IPS-NIHi7 (cell line): Measurements from ENCODE around the gene PRRX2.
"Not testable (repeated sequence)": the region's sequence is repeated elsewhere in the genome, so short reads cannot be mapped to it uniquely, and the experiment has no call there.

ENCODE experiments used
- DNase-seq: peaks from one replicate; pipeline ENCODE4 v3.0.0; 2012; ENCODE audit warnings: mixed read lengths; ENCODE audit errors: extremely low spot score

Gene PRRX2

DNA sequence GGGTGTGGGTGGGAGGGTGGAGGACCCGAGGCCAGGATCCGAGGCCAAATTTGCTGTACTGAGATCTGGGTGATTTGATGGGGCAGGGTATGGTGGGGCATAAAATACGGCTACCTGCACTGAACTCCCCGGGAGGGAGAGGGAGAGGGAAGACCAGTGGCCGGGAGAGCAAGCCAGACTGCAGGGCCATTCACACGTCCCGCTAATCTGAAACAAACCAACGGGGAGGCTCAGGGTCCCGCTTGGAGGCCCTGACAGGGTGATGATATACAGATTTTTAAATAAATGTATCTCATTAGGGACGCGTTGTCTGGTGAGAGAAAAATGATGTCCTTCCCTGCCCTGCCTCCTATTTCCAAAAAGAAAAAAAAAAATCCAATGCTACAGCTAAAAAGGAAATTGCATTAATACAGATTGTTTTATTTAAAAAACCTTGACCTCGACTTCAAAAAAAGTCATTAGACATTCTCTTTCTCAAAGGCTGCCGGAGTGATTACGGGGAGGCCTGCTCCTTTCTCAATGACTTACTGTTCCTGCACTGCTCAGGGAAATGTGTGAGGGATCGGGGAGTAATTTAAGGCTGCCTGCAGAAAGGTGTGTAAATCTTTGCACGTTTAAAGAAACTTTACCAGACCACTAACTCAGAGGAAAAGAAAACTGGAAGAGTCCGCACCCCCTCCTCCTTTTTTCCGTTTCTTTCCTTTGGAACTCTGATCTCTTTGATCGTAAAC lies 11.5 kb upstream of the PRRX2 start:
- DNase-seq: no peak

DNA sequence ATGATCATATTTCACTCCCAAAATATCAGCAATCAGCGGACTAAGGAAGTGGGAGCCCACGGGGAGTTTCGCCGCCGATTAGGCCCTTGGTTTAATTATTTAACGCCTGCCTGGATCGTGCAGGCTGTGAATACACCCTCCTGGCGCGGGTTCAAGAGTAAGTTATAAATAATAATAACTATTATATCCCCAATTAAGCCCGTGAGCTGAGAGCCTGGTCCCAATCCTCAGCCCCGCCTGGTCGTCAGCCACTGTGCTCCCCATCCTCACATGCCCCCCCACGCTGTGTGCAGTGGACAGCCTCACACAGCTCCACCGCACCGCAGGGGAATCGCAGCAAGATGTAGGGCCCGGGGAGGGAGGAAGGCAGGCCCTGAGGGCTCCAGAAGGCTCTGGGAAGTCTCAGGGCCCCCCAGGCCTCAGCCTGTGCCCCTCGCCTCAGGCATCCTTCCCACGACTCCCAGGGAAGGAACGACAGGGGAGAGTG lies 10.8 kb upstream of the PRRX2 start:
- no peak for DNase-seq

DNA sequence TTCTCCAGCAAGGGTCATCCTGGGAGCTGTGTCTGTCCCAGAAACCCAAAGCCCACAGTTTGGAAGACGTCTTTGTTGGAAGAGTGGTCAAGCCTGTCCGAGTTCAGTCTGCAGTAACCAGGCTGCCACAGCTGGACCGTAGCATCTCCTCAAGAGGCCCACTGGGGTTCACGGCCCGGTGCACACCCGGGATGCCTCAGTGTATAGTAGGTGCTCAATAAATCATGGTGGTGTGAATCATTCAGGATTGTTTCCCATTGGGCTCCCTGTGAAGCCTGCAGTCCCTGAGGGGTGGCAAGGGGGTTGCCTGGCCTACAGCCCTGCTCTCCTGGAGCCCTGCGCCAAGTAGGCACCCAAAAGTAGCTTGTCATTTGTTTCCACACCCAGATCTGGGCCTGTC lies 10.3 kb upstream of the PRRX2 start:
- DNase-seq: no peak

DNA sequence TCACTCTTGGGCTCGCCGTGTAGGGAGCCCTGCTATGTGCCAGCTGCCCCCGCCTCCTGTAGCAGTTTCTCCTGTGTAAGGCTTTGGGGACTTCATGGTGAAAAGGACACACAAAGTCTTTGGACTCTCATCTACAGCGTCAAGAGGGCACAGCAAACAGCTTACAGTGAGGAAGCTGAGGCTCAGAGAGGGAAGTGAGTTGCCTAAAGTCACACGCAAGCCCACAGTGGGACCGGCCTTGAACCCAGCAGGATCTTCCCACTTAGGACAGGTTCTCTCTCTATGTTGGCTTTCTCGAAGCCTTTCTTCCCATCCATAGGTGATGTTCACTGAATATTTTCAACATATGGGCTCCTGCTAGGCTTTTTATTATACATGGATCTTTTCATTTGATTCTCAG lies 9.8 kb upstream of the PRRX2 start:
- DNase-seq: no peak

DNA sequence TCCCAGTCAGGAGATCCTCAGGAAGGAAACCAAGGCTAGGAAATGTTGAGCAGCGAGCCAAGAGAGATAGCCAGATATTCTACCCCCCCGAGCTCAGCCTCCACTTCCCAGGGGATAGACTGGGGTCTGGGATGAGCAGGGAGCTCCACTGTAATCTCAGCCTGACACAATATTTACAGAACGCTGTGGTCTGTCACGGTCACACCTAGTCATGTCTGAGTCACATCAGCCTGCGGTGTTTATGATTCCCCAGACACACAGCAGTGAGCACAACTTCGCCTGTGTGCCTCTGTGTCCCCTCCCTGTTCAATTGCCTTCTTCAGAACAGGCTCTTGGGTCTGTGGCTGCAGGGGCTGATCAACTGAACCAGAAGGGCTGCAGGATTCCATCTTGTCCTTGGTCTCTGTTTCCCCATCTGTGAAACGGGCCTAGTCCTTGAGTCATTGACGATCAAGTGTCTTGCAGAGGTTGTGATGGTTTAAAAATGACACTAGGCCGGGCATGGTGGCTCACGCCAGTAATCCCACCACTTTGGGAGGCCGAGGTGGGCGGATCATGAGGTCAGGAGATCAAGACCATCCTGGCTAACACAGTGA lies 8.6 kb upstream of the PRRX2 start:
- DNase-seq: no peak

DNA sequence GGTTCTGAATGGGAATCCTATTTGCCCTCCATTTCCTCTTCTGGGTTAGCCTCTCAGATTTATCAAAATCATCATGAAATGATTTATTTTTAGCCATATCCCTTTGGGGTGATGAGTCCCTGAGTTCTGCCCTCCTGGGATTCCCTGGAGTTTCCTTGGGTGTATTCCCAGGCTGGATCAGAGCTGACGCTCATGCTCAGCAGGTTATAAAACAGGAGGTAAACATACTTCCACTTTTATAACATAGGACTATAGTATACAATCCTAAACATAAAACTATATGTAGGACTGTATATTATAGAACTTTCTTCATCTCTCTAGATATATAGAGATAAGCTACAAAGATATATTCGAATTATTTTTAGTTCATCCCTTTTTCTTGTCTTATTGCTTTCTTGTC lies 4.4 kb upstream of the PRRX2 start:
- DNase-seq: no peak

DNA sequence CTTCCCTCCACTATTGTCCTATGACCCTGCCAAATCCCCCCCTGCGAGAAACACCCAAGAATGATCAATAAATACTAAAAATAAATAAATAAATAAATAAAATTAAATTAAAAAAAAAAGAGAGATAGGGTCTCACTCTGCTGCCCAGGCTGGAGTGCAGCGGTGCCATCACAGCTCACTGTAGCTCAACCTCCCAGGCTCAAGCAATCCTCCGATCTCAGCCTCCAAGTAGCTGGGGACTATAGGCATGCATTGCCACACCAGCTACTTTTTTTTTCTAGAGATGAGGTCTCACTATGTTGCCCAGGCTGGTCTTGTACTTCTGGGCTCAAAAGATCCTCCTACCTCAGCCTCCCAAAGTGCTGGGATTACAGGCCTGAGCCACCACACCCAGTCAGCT lies 3.2 kb upstream of the PRRX2 start:
- not testable (repeated sequence) for DNase-seq

DNA sequence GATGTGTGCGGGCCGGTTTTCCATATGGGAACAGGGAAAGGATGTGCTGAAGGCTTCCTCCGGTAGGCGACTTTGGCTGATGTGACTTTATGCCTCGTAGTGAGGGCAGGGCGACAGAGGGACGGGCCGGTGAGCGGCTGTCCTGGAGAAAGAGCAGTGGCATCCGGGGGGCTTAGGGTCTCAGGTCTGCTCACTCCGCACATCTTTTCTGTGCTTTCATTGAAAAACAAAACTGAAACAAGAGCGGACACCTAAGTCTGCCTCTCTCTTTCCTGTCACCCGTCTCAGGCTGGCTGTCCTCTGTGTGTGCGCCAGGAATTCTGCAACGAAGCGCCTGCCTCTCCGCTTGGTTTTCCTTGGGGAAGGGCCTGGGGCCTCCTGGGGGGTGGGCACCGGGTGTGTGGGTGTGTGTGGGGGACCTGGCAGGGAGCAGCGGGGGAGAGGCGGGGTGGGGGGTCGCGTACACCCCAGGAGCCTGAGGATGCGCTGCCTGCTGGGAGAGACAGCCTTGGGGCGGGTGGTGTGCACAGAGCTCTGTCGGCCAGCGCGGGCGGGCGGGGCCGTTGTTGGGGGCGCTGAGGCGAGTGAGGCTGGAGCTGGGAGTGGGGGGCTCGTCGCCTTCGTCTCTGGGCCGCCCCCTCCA lies 580 bp upstream of the PRRX2 start:
- DNase-seq: no peak

DNA sequence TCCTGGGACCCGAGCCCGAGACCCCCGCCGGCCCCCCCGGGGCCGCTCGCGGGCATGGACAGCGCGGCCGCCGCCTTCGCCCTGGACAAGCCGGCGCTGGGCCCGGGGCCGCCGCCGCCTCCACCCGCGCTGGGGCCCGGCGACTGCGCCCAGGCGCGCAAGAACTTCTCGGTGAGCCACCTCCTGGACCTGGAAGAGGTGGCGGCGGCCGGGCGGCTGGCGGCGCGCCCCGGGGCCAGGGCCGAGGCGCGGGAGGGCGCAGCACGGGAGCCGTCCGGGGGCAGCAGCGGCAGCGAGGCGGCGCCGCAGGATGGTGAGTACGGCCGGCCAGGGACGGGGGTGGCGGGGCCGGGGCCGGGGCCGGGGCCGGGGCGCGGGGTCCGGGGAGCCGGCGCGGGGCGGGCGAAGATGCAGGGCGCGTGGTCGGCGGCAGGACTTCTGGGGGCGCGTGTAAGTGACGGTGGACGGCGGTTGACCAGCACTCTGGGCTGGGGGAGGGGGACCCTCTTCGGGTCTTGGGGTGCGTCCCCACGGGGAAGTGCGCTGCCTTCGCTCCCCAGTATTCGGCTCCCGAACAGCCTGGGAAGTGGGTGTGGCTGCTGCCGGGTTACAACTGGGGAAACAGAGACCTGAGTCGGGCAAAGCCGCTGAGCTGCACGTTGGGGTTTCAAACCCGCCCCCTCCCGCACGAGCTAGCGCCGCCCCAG lies 520 bp downstream of the PRRX2 start:
- no peak for DNase-seq

DNA sequence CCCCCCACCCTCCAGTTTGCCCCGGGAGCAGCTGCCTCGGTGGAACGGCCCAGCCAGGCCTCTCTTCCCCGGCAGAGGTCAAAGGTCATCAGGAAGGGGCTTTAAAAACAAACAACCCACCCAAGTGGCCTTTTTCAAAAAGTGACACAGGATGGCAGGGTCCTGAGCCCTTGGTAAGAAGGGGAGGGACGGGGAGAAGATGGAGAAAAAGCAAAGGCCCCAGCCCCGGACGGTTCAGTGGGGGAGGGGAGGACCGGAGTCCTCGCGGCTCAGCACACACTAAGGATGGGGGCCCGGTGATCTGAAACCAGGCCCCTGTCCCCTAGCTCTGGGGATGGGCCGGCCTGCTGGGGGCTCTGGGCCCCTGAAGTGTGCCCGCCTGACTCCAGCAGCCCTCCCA lies 1.1 kb downstream of the PRRX2 start:
- DNase-seq: no peak

DNA sequence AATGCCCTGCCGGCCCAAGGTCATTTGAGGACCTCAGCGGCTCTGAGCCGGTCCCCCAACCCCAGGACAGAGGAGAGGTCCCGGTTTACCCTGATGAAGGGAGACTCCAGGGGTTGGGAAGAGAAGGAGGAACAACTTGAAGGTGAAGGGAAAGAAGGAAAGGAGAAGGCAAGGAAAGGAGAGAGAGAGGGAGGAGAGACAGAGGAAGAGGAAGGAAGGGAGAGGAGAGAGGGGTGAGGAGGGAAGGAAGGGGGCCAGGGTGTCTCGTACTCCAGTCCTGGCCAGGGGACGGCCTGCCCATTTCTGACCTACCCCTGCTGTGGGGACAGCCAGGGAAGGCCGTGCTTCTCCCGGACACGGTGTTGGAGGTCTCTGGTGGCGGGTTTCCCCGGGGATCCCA lies 1.9 kb downstream of the PRRX2 start:
- no peak for DNase-seq

DNA sequence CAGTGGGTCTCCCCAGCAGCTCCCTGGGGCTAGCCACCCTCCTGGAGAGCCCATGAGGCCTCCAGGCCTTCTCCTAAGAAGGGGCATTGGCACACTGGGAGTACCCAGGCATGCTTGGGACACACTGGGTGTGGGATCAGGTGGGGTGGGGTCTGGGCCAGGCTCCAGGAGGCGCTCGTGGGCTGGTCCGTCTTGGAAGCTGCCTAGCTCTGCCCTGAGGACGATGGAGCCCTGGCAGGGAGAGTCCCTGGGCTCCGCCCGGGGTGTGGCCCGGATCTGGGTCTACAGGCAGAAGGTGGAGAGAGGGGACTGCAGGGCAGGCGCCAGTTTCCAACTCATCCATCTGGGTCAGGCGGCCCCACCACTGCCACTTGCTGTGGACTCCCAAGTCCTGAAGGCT lies 2.4 kb downstream of the PRRX2 start:
- DNase-seq: no peak

DNA sequence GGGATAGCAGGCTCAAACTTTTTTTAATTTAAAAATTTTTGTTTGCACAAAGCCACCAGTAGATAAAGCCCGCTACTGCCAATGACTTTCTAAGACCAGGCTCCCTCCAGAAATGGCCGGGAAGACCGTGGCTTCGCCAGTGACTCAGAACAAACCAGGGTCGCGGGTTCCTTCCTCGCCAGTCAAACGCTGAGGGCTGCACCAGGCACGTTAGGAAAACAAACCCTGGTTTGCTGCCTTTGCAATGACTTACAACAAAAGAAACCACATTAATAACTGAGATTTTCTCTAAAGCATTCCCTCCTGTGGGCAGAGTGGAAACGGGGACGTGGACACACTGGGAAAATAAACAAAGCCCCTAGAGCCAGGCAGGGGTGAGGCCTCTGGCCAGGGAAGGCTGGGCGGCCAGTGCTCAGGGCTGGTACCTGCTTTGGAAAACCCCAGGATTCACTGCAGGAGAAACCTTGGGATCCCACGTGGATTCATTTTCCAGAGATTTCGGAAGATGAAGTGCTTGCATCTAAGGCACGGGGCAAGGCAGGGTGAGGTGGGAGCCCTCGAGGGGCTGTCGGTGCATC lies 3.8 kb downstream of the PRRX2 start:
- DNase-seq: no peak

DNA sequence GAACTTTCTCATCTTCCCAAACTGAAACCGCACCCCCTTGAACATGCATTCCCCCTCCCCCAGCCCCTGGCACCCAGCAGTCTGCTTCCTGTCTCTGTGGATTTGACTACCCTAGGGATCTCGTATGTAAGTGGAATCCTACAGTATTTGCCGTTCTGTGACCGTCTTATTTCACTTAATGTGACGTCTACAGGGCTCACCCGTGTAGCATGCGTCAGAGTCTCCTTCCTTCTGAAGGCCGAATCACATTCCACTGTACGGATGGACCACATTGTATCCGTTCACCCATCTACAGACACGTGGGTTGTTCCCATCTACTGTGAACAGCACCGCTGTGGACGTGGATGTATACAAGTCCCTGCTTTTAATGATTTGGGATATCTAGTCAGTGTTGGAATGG lies 4.5 kb downstream of the PRRX2 start:
- no peak for DNase-seq

DNA sequence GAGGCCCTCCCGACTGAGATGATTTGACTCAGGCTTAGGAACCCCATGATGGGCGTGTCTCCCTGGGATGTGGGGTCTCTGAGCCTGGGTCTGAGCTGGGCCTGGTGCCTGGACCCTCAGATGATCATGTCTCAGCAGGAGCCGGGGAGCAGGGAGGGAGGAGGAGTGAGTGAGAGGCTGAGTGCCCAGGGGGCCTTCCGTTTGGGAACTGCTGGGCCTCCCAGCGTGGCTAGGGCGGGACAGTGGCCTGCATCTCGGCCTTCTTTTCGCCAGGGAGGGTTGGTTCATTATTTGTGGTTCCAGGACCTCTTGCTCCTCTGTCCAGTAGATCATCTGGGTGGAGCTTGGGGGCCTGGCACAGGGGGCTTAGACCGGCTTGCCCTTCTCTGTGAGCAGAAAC lies 5.6 kb downstream of the PRRX2 start:
- no peak for DNase-seq

DNA sequence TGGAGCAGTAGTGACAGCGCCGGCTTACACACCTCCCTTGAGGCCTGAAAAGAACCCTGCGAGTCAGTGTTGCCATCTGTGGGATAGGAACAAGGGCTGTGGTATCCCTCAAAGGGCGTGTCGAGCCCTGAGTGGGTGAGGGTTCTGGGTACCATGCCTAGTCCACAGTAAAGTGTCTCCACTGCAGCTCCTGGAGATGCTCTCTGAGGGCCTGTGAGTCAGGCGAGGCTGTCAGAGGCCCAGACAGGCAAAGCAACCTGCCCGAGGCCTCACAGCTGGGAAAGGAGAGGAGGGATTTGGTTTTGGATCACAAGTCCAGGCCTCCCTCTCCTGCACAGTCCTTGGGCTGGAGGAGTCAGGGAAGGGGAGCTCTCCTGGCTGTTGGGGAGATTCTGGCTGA lies 6.1 kb downstream of the PRRX2 start:
- DNase-seq: no peak

DNA sequence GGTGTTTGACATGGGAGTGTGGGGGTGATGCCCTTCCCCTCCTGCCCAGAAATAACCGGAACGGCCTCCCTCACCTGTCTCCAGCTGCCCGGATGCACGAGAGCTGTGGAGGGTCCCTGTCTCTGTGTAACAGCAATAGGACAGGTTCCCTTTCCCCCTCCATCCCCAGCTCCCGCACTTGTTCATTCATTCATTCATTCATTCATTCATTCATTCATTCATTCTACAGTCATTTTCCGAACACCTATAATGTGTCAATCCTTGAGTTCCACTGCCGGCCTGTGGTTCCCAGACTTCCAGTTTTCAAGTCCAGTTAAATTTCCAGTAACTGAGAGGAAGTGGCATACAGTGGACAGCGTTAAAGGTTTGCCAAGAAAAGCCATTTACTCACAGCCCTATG lies 7.3 kb downstream of the PRRX2 start:
- no peak for DNase-seq

DNA sequence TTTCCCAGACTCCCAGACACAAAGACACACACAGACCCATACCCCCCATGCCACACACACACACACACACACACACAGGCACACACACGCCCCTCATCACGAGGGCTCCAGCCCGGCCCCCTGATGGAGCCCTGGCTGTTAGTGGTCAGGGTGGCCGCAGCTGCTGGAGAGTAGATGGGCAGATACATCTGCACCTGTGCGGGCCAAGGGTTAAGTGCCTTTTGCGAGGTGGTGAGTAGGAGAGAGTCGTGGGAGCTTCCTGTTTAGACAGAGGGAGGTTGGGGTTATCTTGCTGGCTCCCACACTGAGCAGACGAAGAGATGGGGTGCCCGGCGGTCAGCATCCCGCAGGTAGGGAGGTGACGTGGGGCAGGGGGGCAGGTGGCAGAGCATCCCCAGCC lies 8.2 kb downstream of the PRRX2 start:
- DNase-seq: no peak

DNA sequence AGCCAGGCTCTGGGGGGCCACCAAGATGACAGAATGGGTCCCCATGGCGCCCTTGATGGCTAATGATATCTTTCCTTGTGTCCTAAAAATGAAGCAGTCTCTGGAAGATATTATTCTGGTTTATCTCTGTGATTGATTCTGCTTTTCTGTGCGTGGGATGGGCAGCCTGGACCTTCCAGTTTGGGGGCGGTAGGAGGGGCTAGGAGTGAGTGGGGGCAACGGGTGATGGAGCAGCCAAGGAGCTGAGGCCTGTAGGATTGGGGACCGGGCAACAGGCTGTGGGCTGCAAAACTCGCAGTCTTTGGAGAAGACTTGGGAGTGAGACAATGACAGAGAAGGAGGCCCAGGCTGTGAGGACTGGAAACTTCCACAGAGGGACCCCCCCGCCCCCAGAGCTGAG lies 8.8 kb downstream of the PRRX2 start:
- DNase-seq: no peak

DNA sequence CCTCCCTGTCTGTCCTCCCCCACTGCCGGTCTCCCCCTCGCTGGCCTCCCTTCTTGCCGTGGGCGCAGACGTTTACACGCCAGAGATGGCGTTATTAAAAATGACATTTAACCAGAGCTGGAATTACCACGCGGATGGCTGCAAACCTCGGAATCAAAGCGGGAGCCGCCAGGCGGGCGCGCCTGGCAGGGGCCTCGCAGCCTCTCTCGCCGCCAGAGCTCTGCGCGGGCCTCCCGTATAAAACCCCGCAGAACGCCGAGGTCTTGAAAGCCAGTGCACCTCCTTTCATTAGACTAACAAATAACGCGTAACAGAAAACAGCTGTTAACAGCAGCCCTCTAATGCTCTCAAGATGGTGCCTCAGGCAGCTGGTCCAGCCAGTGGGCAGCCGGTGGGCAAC lies 10.2 kb downstream of the PRRX2 start:
- no peak for DNase-seq

DNA sequence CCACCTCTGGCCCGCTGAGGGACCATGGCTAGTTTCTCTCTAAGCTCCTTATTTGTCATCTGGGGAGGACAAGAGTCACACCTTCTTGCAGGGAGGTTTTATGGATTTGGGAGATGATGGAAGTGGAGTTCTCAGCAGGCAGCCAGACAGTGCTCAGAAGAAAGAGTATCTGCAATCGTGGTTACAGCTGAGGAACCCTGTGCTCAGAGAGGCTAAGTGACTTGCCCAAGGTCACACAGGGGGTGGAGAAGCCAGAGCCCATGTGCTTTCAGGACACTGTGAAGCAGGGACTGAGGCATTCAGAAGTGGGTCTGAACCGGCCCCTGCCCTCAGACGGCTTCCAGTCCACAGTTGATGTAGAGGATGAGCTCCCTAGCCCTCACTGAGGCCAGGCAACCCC lies 10.8 kb downstream of the PRRX2 start:
- DNase-seq: no peak

DNA sequence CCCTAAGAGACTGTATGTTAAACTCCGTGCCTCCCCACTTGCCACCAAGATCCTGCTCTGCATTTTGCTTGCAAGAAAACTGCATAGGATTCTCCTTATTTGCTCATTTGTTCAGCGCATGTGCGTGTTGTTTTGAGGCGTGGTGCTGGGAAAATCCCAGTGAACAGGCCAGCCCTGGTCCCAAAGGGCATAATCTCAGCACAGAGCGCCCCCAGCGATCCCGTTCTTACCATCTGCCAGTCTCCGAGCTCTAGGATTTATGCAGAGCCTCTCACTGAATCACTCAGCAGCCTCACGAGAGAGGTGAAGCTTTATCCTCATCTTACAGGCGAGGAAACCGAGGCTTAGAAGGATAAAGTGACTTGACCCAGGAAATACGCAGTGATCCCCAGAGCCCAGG lies 11.5 kb downstream of the PRRX2 start:
- no peak for DNase-seq
